GM19240 (cell line): ENCODE data around the gene MINDY2.
"Not testable (repeated sequence)": the region's sequence is repeated elsewhere in the genome, so short reads cannot be mapped to it uniquely, and the experiment has no call there.

Experiments used
- DNase-seq: peaks from one replicate; pipeline ENCODE4 v3.0.0; 2011; ENCODE audit warnings: low spot score; ENCODE audit not compliant: insufficient read length

Gene MINDY2

DNA sequence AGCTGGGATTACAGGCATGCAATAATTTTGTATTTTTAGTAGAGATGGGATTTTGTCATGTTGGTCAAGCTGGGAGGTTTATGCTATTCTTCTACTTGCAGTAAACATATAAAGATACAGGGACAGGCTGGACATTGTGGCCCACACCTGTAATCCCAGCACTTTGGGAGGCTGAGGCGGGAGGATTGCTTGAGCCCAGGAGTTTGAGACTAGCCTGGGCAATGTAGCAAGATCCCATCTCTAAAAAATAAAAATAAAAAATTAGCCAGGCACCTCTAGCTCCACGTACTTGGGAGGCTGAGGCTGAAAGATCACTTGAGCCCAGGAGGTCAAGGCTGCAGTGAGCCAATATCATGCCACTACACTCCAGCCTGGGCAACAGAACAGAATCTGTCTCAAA, 52.2 kb downstream of the MINDY2 start:
- DNase-seq, result not testable (repeated sequence)

DNA sequence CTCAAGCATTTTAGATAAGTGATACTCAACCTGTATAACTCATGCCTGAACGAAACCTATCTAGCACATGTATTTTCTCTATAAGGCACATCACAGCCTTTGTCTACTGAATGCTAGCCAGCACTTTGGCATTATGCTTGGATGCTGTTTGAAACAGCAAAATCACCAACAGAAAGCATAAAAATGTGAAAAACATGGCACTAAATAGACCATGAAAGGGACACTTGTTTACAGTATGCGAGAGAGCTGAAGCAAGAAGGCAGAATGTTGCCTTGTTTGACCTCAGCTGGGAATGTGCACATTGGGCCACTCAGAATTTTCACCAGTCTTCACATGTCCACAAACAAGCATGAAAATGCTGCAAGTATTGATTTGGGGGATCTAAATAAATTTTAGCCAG, 59.5 kb downstream of the MINDY2 start:
- no peak for DNase-seq

DNA sequence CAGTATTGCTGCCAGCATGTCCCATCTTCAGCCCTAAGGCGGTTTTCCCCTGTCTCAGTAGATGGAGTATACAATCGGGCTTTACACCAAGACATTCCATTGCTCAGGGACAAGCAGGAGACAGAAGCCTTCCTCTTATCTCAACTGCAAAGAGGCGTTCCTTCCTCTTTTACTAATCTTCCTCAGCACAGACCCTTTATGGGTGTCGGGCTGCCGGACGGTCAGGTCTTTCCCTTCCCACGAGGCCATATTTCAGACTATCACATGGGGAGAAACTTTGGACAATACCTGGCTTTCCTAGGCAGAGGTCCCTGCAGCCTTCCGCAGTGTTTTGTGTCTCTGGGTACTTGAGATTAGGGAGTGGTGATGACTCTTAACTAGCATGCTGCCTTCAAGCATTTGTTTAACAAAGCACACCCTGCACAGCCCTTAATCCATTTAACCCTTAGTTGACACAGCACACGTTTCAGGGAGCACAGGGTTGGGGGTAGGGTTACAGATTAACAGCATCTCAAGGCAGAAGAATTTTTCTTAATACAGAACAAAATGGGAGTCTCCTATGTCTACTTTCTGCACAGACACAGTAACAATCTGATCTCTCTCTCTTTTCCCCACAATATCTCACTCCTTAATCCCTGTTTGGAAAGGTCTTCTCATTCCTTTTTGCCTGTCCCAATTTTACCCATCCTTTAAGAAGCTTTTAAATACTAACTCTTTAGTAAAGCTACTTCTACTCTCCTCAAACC, 62.8 kb downstream of the MINDY2 start:
- DNase-seq, result not testable (repeated sequence)

DNA sequence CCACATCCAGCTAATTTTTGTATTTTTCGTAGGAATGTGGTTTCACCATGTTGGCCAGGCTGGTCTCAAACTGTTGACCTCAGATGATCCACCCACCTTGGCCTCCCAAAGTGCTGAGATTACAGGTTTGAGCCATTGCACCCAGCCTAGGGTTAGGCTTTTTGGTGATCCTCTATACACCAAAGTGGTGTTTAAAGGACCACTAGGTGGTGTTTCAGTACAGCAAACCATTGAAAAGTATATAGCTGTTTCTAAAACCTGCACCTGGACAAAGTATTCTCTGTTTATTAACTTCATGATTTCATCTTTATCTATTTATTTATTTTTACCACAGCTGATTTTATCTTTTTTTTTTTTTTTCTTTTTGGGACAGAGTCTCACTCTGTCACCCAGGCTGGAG, 68.4 kb downstream of the MINDY2 start:
- DNase-seq, result peak; percentile 4

DNA sequence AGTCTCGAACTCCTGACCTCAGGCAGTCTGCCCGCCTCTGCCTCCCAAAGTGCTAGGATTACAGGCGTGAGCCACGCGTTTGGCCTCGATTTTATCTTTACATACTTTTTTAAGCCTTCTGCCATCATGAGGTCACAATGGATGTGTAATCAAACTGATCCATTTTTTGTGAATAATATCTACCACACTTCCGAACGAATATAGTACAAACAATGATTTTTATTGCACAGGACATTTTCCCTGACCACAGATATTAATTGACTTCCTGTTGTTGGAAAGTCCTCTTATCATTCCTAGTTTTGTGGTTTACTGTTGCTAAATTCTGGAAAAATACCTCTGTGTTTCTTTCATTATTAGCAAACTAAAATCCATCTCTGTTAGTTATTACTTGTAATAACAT, 68.9 kb downstream of the MINDY2 start:
- no peak for DNase-seq

DNA sequence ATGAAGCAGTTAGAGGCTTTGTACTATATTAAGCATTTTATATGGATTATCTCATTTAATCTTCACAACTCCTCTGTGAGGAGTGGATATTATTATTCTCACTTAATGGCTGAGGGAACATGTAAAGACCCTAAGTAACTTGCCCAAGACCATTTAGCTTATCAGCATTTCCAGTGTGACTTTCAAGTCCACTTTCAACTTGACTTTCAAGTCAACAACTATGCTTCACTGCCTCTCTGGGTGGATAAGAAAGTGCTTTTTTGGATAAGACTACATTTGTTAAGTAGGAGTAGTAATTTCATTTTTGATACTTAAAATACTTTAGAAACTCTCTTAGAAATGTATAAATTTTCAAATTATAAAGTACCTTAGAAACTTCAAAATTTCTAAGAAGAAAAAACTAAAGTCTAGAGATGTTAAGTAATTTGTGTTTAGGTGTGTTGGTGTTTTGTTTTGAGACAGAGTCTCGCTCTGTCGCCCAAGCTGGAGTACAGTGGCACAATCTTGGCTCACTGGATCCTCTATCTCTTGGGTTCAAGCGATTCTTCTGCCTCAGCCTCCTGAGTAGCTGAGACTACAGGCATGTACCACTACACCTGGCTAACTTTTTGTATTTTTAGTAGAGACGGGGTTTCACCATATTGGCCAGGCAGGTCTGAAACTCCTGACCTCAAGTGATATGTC, 71.8 kb downstream of the MINDY2 start:
- DNase-seq, result no peak

DNA sequence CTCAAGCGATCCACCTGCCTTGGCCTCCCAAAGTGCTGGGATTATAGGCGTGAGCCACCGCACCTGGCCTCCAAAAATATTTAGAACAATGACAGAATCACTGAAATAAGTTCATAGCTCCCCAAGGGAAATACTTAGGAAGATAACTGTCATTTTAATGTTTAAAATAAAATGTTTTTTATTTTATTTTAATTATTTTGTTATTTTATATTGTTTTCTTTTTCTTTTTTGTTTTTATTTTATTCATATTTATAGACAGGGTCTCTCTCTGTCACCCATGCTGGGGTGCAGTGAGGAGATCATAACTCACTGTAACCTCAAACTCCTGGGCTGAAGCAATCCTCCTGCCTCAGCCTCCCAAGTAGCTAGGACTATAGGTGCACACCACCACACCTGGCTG, 80.1 kb downstream of the MINDY2 start:
- not testable (repeated sequence) for DNase-seq

DNA sequence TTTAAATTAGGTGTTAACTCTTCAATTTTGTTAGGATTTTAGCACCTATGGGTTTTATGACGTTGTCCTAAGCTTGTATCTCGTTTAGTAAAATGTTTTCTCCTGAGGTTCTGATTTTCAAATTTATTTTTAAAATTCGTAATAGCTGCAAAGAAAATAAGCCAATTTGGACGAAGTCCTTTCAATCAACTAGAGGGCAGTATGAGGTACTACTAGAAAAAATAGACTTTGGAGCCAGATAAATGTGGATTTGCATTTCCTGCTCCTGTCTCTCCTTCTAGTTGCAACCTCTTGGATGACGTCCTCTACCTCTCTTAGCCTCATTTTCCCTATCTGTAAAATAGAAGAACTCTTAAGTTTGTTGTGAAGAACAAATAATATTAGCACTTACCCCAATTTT, 81.2 kb downstream of the MINDY2 start:
- no peak for DNase-seq

DNA sequence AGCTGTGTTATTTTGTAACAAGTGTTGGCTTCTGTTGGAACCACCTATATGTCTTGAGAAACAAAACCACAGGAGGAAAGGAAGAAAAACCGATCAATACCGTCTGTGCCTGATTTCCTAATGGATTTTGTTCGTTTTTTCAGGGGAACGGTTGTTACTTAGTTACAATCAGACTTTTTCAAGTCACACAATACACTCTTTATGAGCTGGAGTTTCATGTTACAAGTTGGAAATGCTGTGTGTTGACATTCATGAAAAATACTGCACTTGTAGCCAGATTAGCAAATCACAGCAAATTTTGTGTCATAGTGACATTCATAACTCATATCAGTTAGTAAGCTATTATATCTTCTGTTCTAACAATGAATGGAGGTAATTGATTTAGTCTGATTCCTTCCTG, 83.5 kb downstream of the MINDY2 start:
- DNase-seq, result no peak

DNA sequence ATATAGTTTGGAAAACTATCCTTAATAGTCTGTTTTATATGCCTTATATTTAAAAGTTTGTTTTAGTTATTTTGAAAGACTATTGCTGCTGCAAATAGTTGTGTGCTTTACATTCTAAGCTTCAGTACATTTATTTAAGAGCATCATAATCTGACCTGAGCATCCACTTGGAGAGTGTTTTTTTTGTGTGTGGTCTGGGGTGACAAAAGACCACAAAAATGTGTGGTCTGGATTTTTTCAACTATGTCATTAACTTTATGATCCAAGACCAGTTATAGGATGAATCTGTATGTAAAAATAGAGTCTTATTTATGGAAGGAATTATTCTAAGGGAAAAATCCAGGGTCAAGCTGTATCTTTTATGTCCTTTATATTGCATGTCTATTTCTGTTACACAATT, 85.0 kb downstream of the MINDY2 start:
- no peak for DNase-seq

DNA sequence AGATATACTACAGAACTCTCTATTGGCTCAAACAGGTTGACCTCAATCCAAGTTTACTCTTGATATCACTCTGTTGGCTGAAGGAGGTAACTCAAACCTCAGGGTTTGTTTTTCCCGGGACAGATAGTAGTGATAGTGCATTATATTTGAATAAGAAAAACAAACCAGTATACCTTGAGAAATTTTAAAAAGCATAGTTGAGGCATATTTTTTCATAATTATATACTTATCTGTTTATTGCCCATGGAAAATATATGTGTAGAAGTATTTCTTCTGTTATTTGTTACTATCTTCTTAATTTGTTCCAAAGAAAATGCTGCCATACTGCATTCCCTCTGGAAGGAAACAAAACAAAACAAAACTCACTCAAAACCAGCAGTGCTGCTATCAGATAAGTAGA, 85.5 kb downstream of the MINDY2 start:
- DNase-seq, result not testable (repeated sequence)

DNA sequence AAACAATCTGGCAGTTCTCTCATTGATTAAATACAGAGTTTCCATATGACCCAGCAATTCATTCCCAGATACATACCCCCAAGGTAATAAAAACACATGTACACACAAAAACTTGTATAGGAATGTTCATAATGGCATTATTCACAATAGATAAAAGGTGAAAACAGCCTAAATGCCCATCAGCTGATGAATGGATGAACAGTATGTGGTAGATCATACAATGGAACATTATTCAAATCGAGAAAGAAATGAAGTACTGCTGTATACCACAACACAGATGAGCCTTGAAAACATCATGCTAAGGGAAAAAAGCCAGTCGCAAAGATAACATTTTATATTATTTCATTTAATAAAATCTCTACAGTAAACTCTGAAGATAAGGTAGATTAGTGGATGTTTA, 91.2 kb downstream of the MINDY2 start:
- DNase-seq, result no peak

DNA sequence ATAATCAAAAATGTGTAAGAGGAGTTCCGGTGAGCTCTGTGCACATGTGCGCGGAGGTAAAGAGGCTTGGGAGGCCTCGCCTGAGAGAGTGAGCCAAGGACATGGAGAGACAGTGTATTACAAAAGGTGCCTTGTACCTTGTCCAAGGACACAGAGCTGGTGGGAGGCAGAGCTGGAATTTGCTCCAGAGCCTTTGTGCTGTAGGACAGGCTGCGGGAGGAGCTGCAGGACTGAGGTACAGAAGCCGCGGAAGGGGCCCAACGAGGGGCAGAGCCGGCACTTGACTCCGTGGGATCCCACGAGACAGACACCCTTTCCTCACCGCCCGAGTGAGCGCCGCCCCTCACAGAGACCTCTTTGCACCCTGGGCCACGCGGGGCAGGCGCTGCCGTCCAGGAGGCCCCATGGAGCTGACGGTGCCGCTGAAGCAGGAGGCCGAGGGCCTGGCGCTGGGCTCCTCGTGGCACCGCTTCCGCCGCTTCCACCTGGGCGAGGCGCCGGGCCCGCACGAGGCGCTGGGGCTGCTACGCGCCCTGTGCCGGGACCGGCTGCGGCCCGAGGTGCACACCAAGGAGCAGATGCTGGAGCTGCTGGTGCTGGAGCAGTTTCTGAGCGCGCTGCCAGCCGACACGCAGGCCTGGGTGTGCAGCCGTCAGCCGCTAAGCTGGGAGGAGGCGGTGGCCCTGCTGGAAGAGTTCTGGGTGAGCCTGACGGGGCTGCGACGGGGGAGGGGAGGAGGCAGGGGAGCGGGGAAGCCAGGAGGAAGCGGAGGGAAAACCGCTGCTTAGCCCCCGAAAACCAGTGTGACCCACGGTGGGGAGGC, 93.7 kb downstream of the MINDY2 start:
- no peak for DNase-seq

DNA sequence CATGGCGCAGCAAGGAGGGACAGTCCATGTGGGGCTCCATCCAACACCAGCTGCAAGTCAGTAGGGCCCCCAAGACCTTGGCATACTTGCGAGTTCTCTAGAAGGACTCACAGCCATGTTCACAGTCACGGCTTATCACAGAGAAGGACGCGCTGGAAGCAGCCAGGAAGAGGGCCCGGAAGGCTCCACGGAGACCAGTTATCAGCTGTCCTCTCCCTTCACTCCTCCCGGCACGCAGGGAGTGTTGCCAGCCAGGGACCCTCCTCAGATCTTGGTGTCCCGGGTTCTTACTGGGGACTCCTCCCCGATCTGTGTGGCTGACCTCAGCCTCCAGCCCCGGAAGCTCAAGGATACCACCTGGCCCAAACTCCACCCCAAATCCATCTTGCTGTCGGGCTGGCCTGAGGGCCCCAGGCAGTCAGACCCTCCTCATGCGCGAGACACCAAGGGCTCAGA, 94.4 kb downstream of the MINDY2 start:
- no peak for DNase-seq

DNA sequence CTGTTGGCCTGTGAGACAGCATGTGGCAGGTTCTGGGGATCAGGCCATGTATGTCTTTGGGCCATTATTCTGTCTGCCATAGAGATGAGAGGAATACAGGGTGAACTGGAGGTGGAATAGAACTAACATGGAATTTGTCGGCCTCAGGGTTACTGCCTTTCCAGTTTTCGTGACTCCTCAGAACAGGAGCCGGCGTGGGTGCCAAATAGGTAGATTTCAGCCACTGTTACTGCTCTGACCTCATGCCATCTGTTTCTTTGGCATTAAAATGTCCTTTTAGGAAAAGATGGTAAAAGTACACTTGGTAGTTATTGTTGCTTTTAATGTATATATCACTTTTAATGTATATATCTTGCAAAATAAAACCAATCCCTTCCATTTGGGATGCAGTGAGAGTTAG, 96.8 kb downstream of the MINDY2 start:
- no peak for DNase-seq

DNA sequence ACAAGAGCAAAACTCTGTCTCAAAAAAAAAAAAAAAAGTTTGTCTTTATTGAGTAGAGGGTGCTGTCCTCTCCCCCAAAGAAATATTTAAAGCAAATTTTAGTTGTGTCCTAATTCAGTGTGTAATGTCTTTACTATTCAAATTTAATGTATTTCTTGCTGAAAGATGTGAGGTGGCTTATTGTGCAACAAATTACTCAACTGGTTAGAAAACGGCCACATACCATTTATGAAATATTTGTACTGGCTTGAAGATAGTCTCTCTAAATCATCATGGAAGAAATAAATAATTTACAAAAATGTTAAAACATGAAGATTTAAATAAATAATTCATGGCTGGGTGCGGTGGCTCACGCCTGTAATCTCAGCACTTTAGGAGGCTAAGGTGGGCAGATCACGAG, 99.3 kb downstream of the MINDY2 start:
- no peak for DNase-seq

DNA sequence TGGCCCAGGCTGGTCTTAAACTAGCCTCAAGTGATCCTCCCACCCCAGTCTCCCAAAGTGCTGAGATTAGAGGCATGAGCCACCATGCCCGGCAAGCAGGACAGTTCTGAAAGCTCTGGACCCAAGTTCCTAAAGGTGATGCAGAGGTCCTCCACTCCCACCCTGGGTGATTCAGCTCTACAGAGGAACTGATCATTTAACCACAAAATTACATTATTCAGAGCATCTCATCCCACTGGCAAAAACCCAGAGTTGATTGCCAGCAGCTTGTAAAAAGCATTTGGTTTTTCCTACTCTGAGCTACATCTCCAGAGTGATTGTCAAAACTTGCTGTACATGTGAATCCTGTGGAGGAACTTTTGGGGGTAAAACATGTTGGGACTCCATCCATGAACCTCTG, 102.2 kb downstream of the MINDY2 start:
- DNase-seq, result no peak

DNA sequence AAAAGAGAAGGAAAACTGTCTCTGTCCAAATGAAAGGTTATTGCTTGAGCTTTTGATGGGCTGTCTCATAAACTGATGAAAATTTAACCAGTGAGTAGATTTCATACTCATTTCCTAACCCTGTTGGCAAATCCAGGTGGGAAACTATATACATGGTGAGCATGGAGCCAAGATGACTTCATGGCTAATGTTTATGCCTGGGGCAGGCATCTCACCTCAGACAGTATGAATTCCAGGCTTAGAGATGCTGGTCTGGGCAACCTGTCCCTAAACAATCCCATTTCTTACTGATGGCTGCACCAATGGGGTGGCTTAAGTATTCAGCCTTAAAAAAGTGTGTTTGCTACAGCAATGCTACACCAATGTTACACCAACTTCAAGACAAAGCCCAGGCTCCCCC, 104.2 kb downstream of the MINDY2 start:
- DNase-seq, result no peak

DNA sequence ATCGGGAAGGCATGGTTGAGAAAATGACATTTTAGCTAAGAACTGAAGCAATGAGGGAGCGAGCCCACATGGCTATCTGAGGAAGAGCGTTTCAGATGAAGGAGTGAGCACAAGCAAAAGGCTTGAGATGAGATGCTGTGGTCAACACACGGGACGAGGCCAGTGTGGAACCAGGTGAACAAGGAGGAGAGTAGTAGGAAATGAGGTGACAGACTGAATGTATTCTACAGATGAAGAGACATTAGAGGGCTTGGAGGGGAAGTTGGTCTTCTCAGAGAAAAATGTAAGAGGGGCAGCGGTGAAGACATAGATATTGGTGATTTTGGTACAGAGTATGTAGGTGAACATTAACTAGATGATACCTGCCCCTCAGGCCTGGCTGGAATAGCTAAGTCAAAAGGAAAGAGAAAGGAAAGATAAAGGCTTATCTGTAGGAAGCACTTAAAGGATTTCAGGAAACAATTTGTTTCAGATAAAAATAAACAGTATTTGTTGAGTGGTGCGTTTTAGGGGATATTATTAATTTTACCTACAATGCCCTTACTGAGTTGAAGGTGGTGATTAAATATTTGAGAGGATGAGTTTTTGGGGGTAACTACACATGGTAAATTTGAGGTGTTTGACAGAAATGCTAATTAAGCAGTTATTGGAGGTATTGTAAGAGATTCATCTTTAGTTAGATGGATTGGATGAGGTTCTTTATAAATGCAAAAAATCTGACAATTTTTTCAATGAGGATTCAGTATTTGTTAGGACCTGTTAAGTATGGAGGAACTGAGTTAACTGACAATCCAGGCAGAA, 105.4 kb downstream of the MINDY2 start:
- no peak for DNase-seq

DNA sequence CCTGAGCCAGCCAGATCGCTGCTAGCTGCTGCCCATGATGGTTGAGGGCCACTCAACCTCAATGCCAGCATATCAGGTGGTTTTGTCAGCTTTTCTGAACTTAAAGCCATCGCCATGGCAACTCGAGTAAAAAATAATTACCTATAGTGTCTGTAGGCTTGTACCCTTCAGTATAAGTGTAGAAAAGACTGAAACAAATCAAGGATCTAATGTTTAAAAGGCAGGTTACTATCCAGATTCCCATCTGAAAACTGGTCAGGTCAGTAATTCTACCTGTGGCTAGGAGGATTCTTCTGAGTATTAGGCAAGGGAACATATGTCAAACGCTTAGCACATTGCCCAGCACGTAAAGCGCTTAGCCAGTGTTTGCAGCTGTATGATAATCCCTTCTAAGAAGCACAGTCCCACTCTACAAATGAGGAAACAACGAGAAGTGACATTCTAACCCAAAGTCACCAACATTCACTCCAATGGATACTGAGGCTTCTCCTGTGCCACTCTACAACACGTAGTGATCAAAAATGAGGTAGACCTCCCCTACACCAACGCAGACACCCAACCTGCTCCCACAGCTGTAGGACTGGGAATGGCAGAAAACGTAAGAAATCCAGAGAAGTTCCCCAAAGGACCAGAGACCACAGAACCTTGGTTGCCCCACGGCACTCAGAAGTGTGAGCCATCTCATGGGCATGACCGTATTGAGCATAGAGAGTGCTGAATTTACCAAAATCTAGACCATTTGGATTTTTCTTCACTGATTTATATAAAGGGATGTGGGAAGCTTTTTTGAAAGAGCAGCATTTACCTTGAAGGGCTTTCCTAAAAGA, 107.1 kb downstream of the MINDY2 start:
- no peak for DNase-seq

DNA sequence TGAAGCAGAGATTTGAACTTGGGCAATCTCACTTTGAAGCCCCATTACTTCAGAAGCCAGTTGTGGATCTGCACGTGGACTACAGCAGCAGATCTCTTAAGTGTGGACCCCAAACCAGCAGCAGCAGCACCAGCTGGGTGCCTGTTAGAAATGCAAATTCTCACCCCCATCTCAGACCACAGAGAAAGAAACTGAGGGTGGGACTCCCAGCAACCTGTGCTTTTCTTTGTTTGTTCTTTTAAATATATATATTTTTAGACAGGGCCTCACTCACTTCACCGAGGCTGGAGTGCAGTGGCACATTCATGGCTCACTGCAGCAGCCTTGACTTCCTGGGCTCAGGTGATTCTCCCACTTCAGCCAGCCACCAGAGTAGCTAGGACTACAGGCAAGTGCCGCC, 109.2 kb downstream of the MINDY2 start:
- no peak for DNase-seq
